PC-9 (cell line): ENCODE measurements around the gene NUP50.

Source experiments
- CTCF ChIP-seq: fragments of 200-600 bp; sonication (generic); conservative IDR thresholded peaks from 2 replicates; pipeline ENCODE4 v1.6.1; 2017; ENCODE audit warnings: mixed run types, antibody characterized with exemption, mild to moderate bottlenecking, moderate library complexity
- EZH2 ChIP-seq: fragments of 200-600 bp; sonication (generic); IDR thresholded peaks from 2 replicates; pipeline ENCODE4 v1.8.0; 2017; ENCODE audit warnings: antibody characterized with exemption, low read depth

GRCh38 chr22:45227645-45228400 is 64.1 kb downstream of the NUP50 start:
- TF ChIP-seq CTCF, result no peak
- no peak for TF ChIP-seq EZH2
